C4-2B (cell line): ENCODE results near the gene SHISA7.
"Not testable (repeated sequence)": the region's sequence is repeated elsewhere in the genome, so short reads cannot be mapped to it uniquely, and the experiment has no call there.

ENCODE experiments used
- H3K27ac ChIP-seq: fragments of 450-650 bp; 2 replicates; pipeline ENCODE4 v1.5.1; 2017
- CTCF ChIP-seq: fragments of 450-650 bp; conservative IDR thresholded peaks from 2 replicates; pipeline ENCODE4 v1.5.1; 2017; ENCODE audit warnings: mild to moderate bottlenecking
- ZFX ChIP-seq: fragments of 450-650 bp; IDR thresholded peaks from 2 replicates; pipeline ENCODE4 v1.6.1; 2017

The SHISA7 gene

DNA sequence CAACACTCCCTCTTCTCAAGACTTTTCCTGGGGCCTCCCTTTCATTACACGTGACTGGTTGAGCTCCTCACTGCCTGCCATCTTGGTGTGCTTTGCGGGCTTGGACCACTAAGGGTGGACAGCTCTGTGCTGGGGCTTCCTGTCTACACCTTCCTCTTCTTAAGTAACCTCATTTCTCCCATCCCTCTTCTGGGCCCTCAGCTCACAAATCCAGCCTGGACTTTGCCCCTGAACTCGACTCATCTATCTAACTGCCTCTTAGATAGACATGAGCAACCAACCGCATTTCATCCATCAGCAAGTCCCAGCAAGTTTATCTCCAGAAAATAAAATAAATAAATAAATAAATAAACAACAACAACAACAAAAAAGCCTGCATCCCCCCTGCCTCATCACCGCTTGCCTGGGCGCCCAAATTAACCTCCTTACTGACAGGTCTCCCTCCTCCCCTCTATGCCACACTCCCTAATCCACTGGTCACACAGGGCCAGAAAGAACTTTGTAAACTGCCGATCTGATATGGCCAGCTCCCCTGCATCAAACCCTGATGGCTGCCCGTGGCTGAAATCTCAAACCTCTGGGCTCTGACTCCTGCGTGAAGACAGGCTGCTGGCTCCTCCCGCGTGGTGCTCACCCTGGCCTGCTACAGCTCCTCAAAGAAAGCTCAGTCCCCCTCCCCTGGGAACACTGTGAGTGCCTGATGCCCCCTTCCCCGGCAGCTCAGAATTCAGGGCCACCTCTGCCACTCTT, 10.6 kb upstream of the SHISA7 start:
- no peak overlapping the region for H3K27ac ChIP-seq
- TF ChIP-seq ZFX (no peak), CTCF (no peak)

GRCh38 chr19:55452749-55453346, 9.7 kb upstream of the SHISA7 start:
- H3K27ac ChIP-seq, result no peak overlapping the region
- TF ChIP-seq ZFX (no peak), CTCF (no peak)

DNA sequence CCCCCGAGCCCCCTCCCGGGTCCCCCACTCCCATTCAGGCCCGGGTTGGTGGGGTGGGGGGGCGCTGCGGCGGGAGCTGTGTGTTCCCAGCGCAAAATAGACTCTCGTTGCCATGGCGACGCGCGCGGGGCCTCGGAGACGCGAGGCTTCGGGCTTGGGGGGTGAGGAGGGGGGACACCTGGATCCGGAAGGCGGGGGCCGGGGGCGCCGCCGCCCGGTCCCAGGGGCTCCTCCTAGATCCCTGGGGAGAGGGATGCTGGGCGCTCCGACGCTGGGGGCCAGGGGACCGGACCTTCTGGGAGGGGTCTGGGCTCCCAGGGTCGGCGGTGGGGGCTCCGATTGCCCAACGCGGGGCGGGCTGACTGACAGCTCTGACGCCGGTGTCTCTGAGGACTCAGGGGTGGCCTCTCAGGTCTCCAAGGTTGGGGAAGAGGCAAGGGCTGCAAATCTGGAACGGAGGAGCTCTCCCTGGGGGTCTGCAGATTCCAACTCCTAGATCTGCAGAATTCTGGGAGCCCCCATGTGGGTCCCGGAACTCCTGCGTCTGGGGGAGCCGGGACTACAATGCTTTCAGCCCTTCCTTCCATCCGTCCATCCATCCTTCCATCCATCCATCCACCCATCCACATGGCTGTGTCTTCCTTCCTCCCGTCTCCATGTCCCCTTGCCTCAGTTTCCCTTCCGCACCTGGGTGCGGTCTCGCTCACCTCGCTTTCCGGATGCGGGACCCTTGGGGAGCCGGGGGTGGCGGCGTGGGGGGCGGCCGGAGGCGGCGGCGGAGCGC, 9.1 kb upstream of the SHISA7 start:
- TF ChIP-seq ZFX (no peak), CTCF (no peak)
- no peak overlapping the region for H3K27ac ChIP-seq

DNA sequence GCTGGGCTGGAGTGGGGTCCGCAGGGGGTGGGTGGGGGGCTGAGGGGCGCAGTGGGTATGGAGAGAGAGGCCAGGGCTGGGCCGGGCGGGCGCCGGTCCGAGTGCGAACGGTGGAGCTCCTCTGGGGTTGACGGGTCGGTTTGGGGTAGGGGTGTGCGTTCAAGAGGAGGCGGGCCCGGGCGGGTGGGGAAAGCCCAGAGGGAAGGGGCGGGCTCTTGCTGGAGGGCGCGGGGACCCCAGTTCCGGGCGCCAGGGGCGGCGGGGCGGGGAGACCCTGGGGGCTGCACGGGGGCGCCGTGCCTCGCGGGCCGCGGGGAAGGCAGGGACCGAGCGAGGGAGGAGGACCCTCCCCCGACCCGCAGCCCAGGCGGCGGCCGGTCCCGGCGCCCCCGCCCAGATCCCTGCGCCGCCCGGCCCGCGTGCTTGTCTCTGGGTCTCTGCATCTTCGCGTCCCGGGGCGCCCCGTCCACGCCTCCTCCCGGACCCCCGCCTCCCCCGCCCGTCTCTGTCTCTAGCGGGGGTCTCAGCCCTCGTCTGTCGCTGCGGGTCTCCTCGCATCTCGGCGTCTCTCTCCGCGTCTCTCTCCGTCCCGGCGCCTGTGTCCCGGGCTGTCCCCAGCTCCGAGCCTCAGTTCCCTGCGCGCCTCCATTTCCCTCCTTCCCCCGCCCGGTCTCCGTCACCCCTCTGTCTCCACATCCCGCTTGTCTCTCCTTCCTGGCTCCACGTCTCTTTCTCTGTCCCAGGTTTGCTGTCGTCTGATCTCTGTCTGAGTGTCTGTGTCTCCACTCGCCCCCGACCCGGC, 8.3 kb upstream of the SHISA7 start:
- no peak for TF ChIP-seq ZFX
- TF ChIP-seq CTCF, result no peak
- H3K27ac ChIP-seq, result no peak overlapping the region

GRCh38 chr19:55449469-55449868, 6.4 kb upstream of the SHISA7 start:
- no peak overlapping the region for H3K27ac ChIP-seq
- no peak for TF ChIP-seq ZFX
- no peak for TF ChIP-seq CTCF

- H3K27ac ChIP-seq, result not testable (repeated sequence)
Measured at GRCh38 chr19:55448175-55448490, 5.0 kb upstream of the SHISA7 start.

GRCh38 chr19:55447421-55448174, 4.5 kb upstream of the SHISA7 start:
- H3K27ac ChIP-seq, result no peak overlapping the region
- no peak for TF ChIP-seq CTCF
- no peak for TF ChIP-seq ZFX
